HFFc6 (cell line): ENCODE data around the gene RAP2C. TPM values are rescaled to one million over a fixed set of nuclear protein-coding genes. Genes with fewer than 3 reads are reported as not detected.

Experiments used
- DNase-seq: peaks from one replicate; pipeline ENCODE4 v3.0.0-alpha.2; 2018
- H3K27ac Mint-ChIP-seq: 2 replicates; pipeline ENCODE4 v1.8.0; 2020; ENCODE audit warnings: mild to moderate bottlenecking, mixed read lengths
- H3K27me3 Mint-ChIP-seq: 2 replicates; pipeline ENCODE4 v1.8.0; 2021; ENCODE audit warnings: mild to moderate bottlenecking, moderate library complexity, mixed read lengths; ENCODE audit not compliant: insufficient read depth
- H3K36me3 Mint-ChIP-seq: 2 replicates; pipeline ENCODE4 v1.8.0; 2021; ENCODE audit warnings: low read depth, mixed read lengths
- H3K4me1 Mint-ChIP-seq: 2 replicates; pipeline ENCODE4 v1.8.0; 2020; ENCODE audit warnings: low read depth, mixed read lengths
- H3K4me3 Mint-ChIP-seq: 2 replicates; pipeline ENCODE4 v1.8.0; 2020; ENCODE audit warnings: mild to moderate bottlenecking, moderate library complexity, mixed read lengths
- H3K9me3 Mint-ChIP-seq: 2 replicates; pipeline ENCODE4 v1.8.0; 2020; ENCODE audit warnings: mild to moderate bottlenecking, mixed read lengths
- total RNA-seq, 6 experiments: library from RNA; stranded (reverse); fragmentation: NEBNext Ultra II Directional; extraction: Animal tissue kit (Norgen Biotek cat#: 25700); gene quantifications; 2 replicates in 1 of 6; 3 replicates in 5 of 6; pipeline ENCODE4 v1.2.3, GENCODE V29; 2021
- TF ChIP-seq, protein P1 (sequence below): fragments of 200-600 bp; sonication (generic); IDR thresholded peaks from 2 replicates; pipeline ENCODE4 v1.5.0; 2021; ENCODE audit warnings: antibody characterized with exemption, mild to moderate bottlenecking

RAP2C gene
- total RNA-seq, 6 experiments from 2014 or later: 25.1 to 34.0 (median 30.0) TPM

DNA sequence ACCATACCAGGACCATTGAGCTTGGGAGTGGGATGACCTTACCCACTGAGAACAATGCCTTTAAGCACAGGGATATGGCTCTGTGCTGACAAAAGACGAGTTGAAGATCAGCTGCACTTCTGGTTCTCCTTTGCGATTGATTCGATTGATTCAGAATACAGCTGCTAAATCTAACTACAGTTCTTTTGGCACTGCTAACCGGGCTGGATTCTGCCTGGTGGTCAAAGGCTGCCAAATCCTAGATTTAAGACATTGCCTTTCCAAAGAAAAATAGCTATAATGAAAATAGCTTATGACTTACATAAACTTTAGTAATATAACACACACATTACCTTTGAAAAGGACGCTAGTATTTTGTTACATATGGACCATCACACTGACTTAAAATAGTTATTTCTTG is 18.3 kb downstream of the RAP2C start:
- Mint-ChIP-seq H3K36me3 (no peaks in the 10 kb centered on the region), H3K4me1 (peaks cover 10% of the 10 kb centered on the region), H3K27me3 (no peaks in the 10 kb centered on the region), H3K9me3 (no peaks in the 10 kb centered on the region), H3K4me3 (no peak overlapping the region), H3K27ac (no peak overlapping the region)
- TF ChIP-seq, protein P1, sequence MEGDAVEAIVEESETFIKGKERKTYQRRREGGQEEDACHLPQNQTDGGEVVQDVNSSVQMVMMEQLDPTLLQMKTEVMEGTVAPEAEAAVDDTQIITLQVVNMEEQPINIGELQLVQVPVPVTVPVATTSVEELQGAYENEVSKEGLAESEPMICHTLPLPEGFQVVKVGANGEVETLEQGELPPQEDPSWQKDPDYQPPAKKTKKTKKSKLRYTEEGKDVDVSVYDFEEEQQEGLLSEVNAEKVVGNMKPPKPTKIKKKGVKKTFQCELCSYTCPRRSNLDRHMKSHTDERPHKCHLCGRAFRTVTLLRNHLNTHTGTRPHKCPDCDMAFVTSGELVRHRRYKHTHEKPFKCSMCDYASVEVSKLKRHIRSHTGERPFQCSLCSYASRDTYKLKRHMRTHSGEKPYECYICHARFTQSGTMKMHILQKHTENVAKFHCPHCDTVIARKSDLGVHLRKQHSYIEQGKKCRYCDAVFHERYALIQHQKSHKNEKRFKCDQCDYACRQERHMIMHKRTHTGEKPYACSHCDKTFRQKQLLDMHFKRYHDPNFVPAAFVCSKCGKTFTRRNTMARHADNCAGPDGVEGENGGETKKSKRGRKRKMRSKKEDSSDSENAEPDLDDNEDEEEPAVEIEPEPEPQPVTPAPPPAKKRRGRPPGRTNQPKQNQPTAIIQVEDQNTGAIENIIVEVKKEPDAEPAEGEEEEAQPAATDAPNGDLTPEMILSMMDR: no peak
- DNase-seq: no peak

DNA sequence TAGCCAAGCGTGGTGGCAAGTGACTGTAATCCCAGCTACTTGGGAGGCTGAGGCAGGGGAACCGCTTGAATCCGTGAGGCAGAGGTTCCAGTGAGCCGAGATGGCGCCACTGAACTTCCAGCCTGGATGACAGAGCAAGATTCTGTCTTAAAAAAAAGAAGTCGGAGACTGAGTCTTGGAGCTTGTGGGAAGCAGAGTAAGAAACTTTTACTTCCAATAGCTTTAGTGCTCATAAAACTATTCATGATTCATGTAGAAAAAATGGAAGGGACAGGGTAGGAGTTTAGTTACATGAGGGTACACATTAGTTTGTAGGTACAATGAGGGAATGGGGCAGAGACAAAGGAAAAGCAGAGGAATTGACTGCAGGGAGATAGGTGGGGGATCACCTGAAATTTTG is 19.3 kb downstream of the RAP2C start:
- Mint-ChIP-seq H3K27ac (no peak overlapping the region), H3K27me3 (no peaks in the 10 kb centered on the region), H3K9me3 (no peaks in the 10 kb centered on the region), H3K4me1 (peaks cover 10% of the 10 kb centered on the region), H3K4me3 (no peak overlapping the region), H3K36me3 (no peaks in the 10 kb centered on the region)
- TF ChIP-seq, protein P1: no peak
- DNase-seq: no peak

DNA sequence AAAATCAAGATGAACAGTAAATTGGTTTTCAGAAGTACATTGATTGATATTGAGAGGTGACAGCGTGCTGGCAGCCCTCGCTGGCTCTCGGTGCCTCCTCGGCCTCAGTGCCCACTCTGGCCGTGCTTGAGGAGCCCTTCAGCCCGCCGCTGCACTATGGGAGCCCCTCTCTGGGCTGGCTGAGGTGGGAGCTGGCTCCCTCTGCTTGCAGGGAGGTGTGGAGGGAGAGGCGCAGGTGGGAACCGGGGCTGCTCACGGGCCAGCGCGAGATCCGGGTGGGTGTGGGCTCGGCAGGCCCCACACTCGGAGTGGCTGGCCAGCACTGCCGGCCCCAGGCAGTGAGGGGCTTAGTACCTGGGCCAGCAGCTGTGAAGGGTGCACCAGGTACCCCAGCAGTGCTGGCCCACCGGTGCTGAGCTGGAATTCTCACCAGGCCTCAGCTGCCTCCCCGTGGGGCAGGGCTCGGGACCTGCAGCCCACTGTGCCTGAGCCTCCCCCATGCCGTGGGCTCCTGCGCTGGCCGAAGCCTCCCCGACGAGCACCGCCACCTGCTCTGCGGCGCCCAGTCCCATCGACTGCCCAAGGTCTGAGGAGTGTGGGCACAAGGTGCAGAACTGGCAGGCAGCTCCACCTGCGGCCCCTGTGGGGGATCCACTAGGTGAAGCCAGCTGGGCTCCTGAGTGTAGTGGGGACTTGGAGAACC is 25.2 kb downstream of the RAP2C start:
- H3K4me3 Mint-ChIP-seq: no peak overlapping the region
- H3K27me3 Mint-ChIP-seq: no peaks in the 10 kb centered on the region; the same call in 1 of the 2 replicates
- H3K9me3 Mint-ChIP-seq: no peaks in the 10 kb centered on the region
- TF ChIP-seq, protein P1: no peak
- H3K4me1 Mint-ChIP-seq: no peaks in the 10 kb centered on the region
- H3K36me3 Mint-ChIP-seq: no peaks in the 10 kb centered on the region
- no peak overlapping the region for H3K27ac Mint-ChIP-seq
- no peak for DNase-seq

DNA sequence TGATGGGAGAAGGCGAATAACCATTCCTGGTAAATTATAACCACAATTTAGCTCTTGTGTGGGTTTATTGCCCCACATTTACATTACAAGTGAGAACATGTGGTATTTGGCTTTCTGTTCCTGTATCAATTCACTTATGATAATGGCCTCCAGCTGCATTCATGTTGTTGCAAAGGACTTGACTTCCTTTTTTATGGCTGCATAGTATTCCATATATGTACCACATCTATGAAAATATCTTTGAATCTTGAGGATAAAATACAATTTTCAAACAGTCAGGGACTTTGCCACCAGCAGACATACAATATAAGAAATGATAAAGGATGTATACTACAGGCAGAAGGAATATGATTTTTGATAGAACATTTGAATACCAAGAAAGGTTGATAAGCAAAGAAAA is 27.3 kb downstream of the RAP2C start:
- Mint-ChIP-seq H3K9me3 (no peaks in the 10 kb centered on the region), H3K4me3 (no peak overlapping the region), H3K27ac (no peak overlapping the region), H3K4me1 (no peaks in the 10 kb centered on the region; the same call in 1 of the 2 replicates), H3K36me3 (no peaks in the 10 kb centered on the region), H3K27me3 (peaks cover 2% of the 10 kb centered on the region)
- DNase-seq: no peak
- TF ChIP-seq, protein P1: no peak

DNA sequence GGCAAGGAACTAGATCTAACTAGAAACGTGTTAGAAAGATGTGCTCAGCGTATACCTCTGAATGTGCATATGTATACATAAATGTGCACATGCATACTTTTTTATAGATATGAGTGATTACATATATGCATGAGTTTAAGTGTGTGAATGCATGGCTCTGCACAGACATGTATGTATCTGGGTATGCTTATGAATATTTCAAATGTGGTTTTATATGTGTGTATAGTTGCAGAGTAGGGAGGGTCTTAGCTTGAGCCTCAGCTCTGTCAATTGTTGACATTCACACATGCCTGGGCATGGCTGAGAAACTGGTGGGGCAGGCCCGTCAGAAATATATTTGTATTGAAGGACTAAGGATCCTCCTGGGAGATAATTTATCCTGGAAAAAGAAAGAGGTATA is 31.1 kb downstream of the RAP2C start:
- peaks cover 2% of the 10 kb centered on the region for H3K27me3 Mint-ChIP-seq
- no peak overlapping the region for H3K27ac Mint-ChIP-seq
- H3K9me3 Mint-ChIP-seq: no peaks in the 10 kb centered on the region
- no peak for DNase-seq
- H3K4me3 Mint-ChIP-seq: no peak overlapping the region
- no peaks in the 10 kb centered on the region for H3K36me3 Mint-ChIP-seq
- TF ChIP-seq, protein P1: no peak
- peaks cover 6% of the 10 kb centered on the region for H3K4me1 Mint-ChIP-seq
